HFF-Myc (cell line): ENCODE data around the gene ZNF503.

Experiments used
- DNase-seq: peaks from one replicate; pipeline ENCODE4 v3.0.0-alpha.2; 2011; ENCODE audit warnings: low read depth; ENCODE audit errors: extremely low read depth
- H3K4me3 ChIP-seq: replicated peaks from 2 replicates; pipeline ENCODE4 v1.5.1; 2011; ENCODE audit warnings: low read depth, mild to moderate bottlenecking, control low read depth, low read length
- TF ChIP-seq, protein P1 (sequence below): IDR thresholded peaks from 2 replicates; pipeline ENCODE4 v1.5.1; 2012; ENCODE audit warnings: mild to moderate bottlenecking, low read depth, low read length, control low read depth; ENCODE audit errors: missing control alignments

ZNF503 gene

DNA sequence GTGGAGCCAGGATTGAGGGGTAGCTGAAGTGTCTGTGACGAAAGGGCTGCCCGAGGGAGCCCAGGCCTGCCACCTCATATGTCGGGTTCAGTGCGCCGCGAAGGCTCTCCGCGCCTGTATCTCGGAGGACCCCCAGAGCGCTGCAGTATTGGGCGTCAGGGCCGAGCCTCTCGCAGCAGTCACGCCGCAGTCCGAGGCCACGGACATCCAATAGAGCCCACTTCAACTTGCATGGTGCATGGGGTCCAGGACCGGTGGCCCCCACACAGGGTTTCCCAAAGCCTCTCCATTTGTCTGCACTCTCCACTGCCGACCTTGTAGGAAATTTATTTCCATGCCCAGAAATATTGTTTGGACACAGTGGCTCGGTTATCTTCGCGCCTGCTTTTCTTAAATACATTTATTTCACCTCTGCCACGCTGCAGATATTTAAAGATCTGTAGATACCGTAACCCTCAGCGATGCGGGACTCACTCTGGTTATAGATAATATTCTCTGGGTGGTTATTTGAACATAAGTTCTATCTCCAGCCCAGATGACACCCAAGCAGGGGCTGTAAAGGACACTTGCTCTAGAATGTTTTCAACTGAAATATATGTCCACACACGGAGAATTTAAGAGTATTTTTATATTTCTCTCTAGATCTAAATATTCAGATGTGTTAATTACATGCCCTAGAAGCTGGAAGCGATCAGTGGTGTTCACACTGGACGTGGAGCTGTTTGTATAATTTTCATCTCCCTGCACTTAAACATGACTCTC, 5.1 kb upstream of the ZNF503 start:
- TF ChIP-seq, protein P1, sequence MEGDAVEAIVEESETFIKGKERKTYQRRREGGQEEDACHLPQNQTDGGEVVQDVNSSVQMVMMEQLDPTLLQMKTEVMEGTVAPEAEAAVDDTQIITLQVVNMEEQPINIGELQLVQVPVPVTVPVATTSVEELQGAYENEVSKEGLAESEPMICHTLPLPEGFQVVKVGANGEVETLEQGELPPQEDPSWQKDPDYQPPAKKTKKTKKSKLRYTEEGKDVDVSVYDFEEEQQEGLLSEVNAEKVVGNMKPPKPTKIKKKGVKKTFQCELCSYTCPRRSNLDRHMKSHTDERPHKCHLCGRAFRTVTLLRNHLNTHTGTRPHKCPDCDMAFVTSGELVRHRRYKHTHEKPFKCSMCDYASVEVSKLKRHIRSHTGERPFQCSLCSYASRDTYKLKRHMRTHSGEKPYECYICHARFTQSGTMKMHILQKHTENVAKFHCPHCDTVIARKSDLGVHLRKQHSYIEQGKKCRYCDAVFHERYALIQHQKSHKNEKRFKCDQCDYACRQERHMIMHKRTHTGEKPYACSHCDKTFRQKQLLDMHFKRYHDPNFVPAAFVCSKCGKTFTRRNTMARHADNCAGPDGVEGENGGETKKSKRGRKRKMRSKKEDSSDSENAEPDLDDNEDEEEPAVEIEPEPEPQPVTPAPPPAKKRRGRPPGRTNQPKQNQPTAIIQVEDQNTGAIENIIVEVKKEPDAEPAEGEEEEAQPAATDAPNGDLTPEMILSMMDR, result no peak
- no peak for DNase-seq
- no peak overlapping the region for H3K4me3 ChIP-seq

DNA sequence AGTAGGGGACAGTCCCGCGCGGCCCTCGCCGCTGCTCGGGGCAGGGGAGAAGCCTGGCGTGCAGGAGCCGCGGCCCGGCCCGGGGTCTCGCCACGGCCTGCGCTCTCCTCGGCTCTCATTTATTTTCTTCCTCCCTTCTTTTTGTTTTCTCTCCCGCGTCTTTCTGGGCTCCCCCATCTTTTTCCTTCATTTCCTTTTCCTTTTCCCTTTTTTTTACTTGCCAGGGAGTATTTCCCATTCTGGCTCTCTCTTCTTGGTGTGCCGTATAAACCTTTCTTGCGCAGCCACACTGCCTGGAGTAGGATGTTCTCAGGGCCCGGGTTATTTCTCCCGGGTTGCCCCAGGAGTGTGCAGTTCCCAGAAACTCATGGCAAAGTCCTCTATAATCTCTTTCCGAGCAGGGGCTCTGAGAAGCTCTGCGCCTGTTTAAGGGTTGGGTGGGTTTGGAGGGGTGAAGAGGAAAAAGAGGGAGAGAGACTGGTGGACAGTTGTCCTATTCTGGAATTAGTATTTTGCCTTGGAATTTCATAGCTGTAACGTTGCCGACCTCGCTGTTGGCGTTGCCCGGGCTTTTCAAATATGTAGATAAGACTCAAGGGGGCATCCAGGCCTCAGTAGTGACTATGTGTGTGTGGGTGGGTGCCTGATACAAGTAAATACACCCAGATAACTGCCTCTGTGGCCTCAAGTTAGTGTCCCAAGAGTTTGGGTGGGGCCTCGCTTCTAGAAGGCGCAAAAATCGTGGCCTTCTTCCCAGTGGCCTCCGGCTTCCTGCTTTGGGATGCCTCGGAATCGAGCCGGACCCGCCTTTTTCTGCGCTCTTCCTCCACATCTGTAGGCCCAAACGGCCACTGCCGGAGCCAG, 4.3 kb upstream of the ZNF503 start:
- no peak overlapping the region for H3K4me3 ChIP-seq
- TF ChIP-seq, protein P1, result no peak
- DNase-seq, result no peak

DNA sequence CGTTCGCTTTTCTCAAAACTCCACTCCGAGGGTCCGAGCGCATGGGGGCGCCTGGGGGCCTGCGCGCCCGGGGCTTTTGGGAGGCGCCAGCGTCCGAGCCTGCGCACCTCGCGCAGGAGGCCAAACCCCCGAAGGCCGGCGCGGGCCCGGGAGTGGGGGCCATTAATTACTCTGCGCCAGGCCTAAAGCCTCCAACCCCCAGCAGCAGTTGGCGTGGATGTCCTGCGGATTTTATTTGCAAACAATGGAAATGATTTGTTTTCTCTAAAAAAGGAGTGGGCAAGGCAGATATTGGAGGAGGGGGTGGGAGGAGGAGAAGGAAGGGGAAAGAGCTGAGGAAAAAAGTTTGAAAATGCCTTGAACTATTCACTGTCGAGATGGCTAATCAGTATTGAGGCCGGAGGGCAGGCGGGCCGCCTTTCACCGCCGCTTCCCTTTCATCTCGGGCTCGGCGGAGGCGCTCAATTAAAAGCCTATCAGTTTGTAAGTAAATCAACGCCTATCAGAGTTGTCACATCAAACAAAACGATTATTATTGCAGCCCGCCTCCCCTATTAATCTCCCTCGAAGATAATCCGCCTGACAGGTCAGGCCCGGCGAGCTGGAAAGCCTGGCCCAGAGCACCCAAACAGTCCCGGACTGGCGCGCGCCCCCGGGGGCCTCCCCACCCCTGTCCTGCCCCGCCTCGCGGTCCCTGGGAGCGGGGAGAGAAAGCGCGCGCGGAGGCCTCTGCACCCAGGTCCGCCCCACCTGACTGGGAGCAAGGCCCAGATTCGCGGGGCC, 3.4 kb upstream of the ZNF503 start:
- DNase-seq, result no peak
- TF ChIP-seq, protein P1, result no peak
- H3K4me3 ChIP-seq, result no peak overlapping the region

DNA sequence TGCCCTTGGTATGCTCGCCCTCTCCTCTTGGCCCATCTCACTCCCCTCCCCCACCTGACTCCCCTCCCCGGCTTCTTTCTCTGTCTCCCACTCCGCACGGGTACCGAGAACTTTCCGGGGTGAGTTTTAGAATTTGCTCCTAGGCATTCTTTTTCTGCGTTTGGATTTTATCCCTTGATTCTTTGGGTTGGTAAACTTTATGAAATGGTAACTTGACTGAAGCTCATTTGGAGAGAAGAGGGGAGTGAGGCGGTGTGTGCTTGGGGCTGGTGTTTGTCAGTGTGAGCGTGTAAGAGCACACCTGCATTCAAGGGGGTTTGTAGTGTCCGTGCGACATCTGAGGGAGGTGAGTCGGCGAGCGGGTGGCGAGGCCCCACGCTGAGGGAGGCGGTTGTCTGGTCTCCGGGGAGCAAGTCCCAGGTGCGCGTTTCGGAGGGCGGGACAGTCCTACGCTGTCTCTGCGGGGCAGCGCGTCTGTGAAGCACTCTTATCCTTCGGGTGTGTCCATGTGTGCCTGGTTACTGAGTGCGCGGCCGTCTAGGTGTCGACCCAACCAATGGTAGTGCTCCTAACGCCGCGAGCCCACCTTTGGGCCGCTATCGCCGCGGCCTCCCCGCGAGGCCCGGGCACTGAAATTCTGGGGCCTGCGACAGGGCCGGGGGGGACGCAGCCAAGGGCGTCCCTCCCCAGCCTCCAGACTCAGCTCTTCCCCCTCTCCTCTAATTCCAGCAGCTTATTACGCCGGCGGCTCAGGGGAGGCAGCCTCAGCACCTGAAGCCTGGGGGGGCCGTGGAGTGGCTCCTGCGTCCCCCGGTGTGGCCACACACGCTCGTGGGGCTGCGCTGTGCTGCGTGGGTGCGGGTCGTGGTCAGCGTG, 2.6 kb upstream of the ZNF503 start:
- TF ChIP-seq, protein P1, result no peak
- peak overlapping the region; percentile 89 for H3K4me3 ChIP-seq
- DNase-seq, result no peak

DNA sequence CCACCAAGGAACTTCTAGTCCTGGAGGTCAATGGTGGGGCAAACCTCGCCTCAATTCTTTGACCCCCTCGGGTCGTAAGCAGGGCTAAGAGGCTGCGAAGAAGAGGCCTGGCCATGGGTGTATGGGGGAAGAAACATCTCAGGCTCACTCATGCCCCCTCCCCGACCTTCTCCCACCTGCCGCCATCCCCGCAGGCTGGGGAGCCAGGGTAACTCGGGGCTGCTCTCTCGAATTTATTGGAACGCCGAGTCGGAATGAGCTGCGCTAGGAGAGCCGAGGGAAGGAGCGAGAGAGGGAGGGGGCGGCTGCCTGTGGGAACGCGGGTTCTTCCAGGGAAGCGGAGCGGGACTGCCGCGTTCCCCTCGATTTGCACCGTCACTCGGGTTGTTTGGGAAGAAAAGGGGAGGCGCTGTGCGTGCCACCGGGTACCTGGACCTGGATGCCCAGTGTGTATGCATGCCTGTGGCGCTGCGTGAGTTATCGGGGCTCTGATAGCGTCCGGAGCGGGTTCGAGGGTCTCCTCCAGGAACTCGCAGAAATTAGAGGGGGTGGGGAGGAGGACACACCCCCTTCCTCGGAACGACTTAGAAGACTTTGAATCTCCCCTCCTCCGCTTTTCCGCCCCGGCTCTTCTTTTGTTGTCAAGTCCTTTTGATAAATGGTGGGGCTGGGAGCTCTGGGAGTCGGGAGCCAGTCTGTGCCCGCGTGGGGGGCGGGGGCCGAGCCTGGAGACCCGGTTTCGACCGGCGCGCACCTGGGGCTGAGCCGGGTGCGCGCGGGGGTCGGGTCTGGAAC, 1.8 kb upstream of the ZNF503 start:
- peak overlapping the region; percentile 89 for H3K4me3 ChIP-seq
- TF ChIP-seq, protein P1, result no peak
- DNase-seq, result no peak
